GM23338 (cell line): ENCODE data around the gene PKHD1. TPM values are rescaled to one million over a fixed set of nuclear protein-coding genes. Genes with fewer than 3 reads are reported as not detected.

ENCODE experiments used
- ATAC-seq: fragments of 200-7000 bp; cut with Tn5 transposase; 3 replicates; pipeline ENCODE4 v1.9.1; 2020
- DNase-seq: peaks from one replicate; pipeline ENCODE4 v3.0.0-alpha.2; 2015; ENCODE audit warnings: low spot score
- H2AFZ ChIP-seq: fragments of 200-600 bp; sonication (generic); 2 replicates; pipeline ENCODE4 v1.8.0; 2016; ENCODE audit warnings: antibody characterized with exemption, mild to moderate bottlenecking, moderate library complexity
- H3F3A ChIP-seq: fragments of 200-600 bp; sonication (generic); replicated peaks from 2 replicates; pipeline ENCODE4 v1.8.0; 2017; ENCODE audit warnings: antibody characterized with exemption, mixed run types, low read depth
- H3K27ac ChIP-seq: fragments of 200-600 bp; sonication (generic); 2 replicates; pipeline ENCODE4 v1.6.1; 2016; ENCODE audit warnings: low read depth
- H3K27me3 ChIP-seq: fragments of 200-600 bp; sonication (generic); 2 replicates; pipeline ENCODE4 v1.8.0; 2016; ENCODE audit warnings: mild to moderate bottlenecking, mixed run types, moderate library complexity; ENCODE audit not compliant: insufficient read depth
- H3K36me3 ChIP-seq: fragments of 200-600 bp; sonication (generic); 2 replicates; pipeline ENCODE4 v1.8.0; 2016; ENCODE audit warnings: mild to moderate bottlenecking; ENCODE audit not compliant: insufficient read depth
- H3K4me1 ChIP-seq: fragments of 200-600 bp; sonication (generic); 2 replicates; pipeline ENCODE4 v1.8.0; 2016; ENCODE audit warnings: mild to moderate bottlenecking, moderate library complexity; ENCODE audit not compliant: insufficient read depth
- H3K4me2 ChIP-seq: fragments of 200-600 bp; sonication (generic); 2 replicates; pipeline ENCODE4 v1.7.1; 2017; ENCODE audit warnings: mixed run types
- H3K4me3 ChIP-seq: fragments of 200-600 bp; sonication (generic); 2 replicates; pipeline ENCODE4 v1.6.1; 2016; ENCODE audit warnings: mixed run types
- H3K79me2 ChIP-seq: fragments of 200-600 bp; sonication (generic); replicated peaks from 2 replicates; pipeline ENCODE4 v1.8.0; 2017; ENCODE audit warnings: mild to moderate bottlenecking; ENCODE audit not compliant: insufficient read depth
- H3K9me2 ChIP-seq: fragments of 200-600 bp; sonication (generic); 2 replicates; pipeline ENCODE4 v1.8.0; 2017; ENCODE audit not compliant: insufficient read depth
- H4K20me1 ChIP-seq: fragments of 200-600 bp; sonication (generic); replicated peaks from 2 replicates; pipeline ENCODE4 v1.8.0; 2017; ENCODE audit warnings: mild to moderate bottlenecking; ENCODE audit not compliant: insufficient read depth
- H3K27ac Mint-ChIP-seq: 2 replicates; pipeline ENCODE4 v1.8.0; 2020; ENCODE audit warnings: inconsistent platforms, mild to moderate bottlenecking, moderate library complexity, mixed read lengths
- H3K27me3 Mint-ChIP-seq: 3 replicates; pipeline ENCODE4 v1.8.0; 2022; ENCODE audit warnings: low read depth, mild to moderate bottlenecking, moderate library complexity, mixed read lengths, inconsistent platforms; ENCODE audit not compliant: insufficient read depth, poor library complexity
- H3K36me3 Mint-ChIP-seq: 3 replicates; pipeline ENCODE4 v1.8.0; 2021; ENCODE audit warnings: low read depth, mild to moderate bottlenecking, inconsistent platforms, moderate library complexity, mixed read lengths
- H3K4me1 Mint-ChIP-seq: 3 replicates; pipeline ENCODE4 v1.8.0; 2020; ENCODE audit warnings: mild to moderate bottlenecking, inconsistent platforms, mixed read lengths
- H3K4me3 Mint-ChIP-seq: 3 replicates; pipeline ENCODE4 v1.8.0; 2021; ENCODE audit warnings: moderate library complexity, mild to moderate bottlenecking, inconsistent platforms, mixed read lengths
- H3K9me3 Mint-ChIP-seq: 3 replicates; pipeline ENCODE4 v1.8.0; 2020; ENCODE audit warnings: moderate library complexity, mild to moderate bottlenecking, inconsistent platforms, mixed read lengths
- CREB1 ChIP-seq: fragments of 250-450 bp; sonication (Bioruptor Pico); IDR thresholded peaks from 2 replicates; pipeline ENCODE4 v1.5.0; 2020; ENCODE audit warnings: low read depth, mild to moderate bottlenecking, moderate library complexity
- EZH2phosphoT487 ChIP-seq: fragments of 200-600 bp; sonication (generic); IDR thresholded peaks from one replicate; pipeline ENCODE4 v1.8.1; 2018; ENCODE audit warnings: antibody characterized with exemption; ENCODE audit not compliant: unreplicated experiment
- POLR2AphosphoS5 ChIP-seq: IDR thresholded peaks from 2 replicates; pipeline ENCODE4 v1.6.1; 2016; ENCODE audit warnings: antibody characterized with exemption, low read depth
- ZNF331 ChIP-seq: fragments of 250-450 bp; sonication (Bioruptor Pico); IDR thresholded peaks from 2 replicates; pipeline ENCODE4 v1.5.0; 2020; ENCODE audit warnings: low read depth, mild to moderate bottlenecking, moderate library complexity
- polyA plus RNA-seq: library from polyadenylated mRNA; unstranded; fragments of >200 nt; fragmentation: Nextera tagmentation; extraction: Ambion mirVana; gene quantifications from 2 replicates; pipeline ENCODE4 v1.2.1, GENCODE V29; 2016
- total RNA-seq: library from RNA; depleted of rRNA; stranded (reverse); fragments of >200 nt; shearing (Covaris generic); gene quantifications from 2 replicates; pipeline ENCODE4 v1.2.3, GENCODE V29; 2014
- TF ChIP-seq, protein P1 (sequence below): IDR thresholded peaks from one replicate; pipeline ENCODE4 v1.6.1; 2018; ENCODE audit warnings: antibody characterized with exemption; ENCODE audit not compliant: unreplicated experiment
- TF ChIP-seq, protein P2 (sequence below): IDR thresholded peaks from 2 replicates; pipeline ENCODE4 v1.6.1; 2016; ENCODE audit warnings: antibody characterized with exemption

The PKHD1 gene
- total and polyA plus RNA-seq, 2 experiments from 2014 or later, result 0.03 to 0.07 TPM

DNA sequence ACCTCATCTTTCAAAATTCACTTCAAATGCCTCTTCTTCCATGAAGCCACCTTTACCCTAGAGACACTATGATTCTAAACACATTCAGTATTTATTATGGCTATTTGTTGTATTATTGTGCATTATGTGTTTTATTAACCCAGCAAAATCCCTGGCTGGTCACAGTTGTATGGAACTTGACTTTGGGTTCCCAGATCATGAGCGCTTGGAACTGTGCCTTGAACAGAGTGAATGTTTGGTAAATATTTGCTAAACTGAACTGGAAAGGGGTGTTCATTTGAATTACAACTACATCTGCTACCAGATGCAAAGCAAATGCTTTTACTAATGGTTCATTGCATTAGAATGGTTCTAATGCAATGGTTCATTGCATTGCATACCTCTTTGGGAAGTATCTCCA lies 259.8 kb downstream of the PKHD1 start:
- Histone ChIP-seq H3K27me3 (no peaks in the 10 kb centered on the region), H3K4me2 (peak overlapping the region; percentile 56), H2AFZ (no peak overlapping the region), H3K27ac (no peak overlapping the region), H4K20me1 (no peaks in the 10 kb centered on the region), H3K36me3 (no peaks in the 10 kb centered on the region), H3K9me2 (peaks cover 8% of the 10 kb centered on the region; the same call in 1 of the 2 replicates), H3K79me2 (no peaks in the 10 kb centered on the region), H3K4me1 (peaks cover 15% of the 10 kb centered on the region), H3K4me3 (0 out of 2 replicates have a peak overlapping the region, but pooled peaks have one; percentile 15), H3F3A (no peaks in the 10 kb centered on the region)
- H3K36me3 Mint-ChIP-seq, result no peaks in the 10 kb centered on the region
- H3K4me3 Mint-ChIP-seq, result no peak overlapping the region
- no peak overlapping the region for H3K27ac Mint-ChIP-seq
- H3K27me3 Mint-ChIP-seq, result no peaks in the 10 kb centered on the region
- H3K9me3 Mint-ChIP-seq, result no peaks in the 10 kb centered on the region
- H3K4me1 Mint-ChIP-seq, result peaks cover 14% of the 10 kb centered on the region
- DNase-seq (no peak), ATAC-seq (no peak)
- no peak for TF ChIP-seq POLR2AphosphoS5
- no peak for TF ChIP-seq EZH2phosphoT487

DNA sequence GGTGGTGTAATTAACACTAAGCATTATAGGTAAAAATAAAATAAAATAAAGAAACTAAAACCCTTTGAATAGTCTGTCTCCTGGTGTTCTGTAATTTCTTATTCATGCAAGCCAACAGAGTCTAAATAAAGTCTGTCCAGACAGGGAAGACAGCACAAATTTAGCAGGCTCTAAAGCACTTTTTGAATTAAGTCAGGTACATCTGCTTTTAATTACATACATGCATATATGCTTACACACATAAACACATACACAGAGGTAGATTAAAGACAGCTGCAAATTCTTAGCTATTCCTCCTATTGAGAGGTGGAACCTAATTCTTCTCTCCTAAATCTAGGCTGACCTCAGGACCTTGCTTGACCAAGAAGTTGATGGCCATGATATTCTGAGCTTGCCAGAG lies 262.5 kb downstream of the PKHD1 start:
- no peaks in the 10 kb centered on the region for H3K27me3 Mint-ChIP-seq
- no peaks in the 10 kb centered on the region for H3K36me3 Mint-ChIP-seq
- peaks cover 15% of the 10 kb centered on the region for H3K4me1 ChIP-seq
- no peak overlapping the region for H3K4me3 ChIP-seq
- peaks cover 8% of the 10 kb centered on the region; the same call in 1 of the 2 replicates for H3K9me2 ChIP-seq
- H4K20me1 ChIP-seq, result no peaks in the 10 kb centered on the region
- no peak for ATAC-seq
- no peak overlapping the region for H3K27ac Mint-ChIP-seq
- no peak overlapping the region for H3K4me2 ChIP-seq
- no peaks in the 10 kb centered on the region for H3K79me2 ChIP-seq
- H3K4me3 Mint-ChIP-seq, result no peak overlapping the region
- H2AFZ ChIP-seq, result no peak overlapping the region
- no peaks in the 10 kb centered on the region for H3F3A ChIP-seq
- no peaks in the 10 kb centered on the region for H3K27me3 ChIP-seq
- no peak for DNase-seq
- no peaks in the 10 kb centered on the region for H3K9me3 Mint-ChIP-seq
- no peaks in the 10 kb centered on the region for H3K36me3 ChIP-seq
- H3K4me1 Mint-ChIP-seq, result peaks cover 14% of the 10 kb centered on the region
- TF ChIP-seq, protein P1, sequence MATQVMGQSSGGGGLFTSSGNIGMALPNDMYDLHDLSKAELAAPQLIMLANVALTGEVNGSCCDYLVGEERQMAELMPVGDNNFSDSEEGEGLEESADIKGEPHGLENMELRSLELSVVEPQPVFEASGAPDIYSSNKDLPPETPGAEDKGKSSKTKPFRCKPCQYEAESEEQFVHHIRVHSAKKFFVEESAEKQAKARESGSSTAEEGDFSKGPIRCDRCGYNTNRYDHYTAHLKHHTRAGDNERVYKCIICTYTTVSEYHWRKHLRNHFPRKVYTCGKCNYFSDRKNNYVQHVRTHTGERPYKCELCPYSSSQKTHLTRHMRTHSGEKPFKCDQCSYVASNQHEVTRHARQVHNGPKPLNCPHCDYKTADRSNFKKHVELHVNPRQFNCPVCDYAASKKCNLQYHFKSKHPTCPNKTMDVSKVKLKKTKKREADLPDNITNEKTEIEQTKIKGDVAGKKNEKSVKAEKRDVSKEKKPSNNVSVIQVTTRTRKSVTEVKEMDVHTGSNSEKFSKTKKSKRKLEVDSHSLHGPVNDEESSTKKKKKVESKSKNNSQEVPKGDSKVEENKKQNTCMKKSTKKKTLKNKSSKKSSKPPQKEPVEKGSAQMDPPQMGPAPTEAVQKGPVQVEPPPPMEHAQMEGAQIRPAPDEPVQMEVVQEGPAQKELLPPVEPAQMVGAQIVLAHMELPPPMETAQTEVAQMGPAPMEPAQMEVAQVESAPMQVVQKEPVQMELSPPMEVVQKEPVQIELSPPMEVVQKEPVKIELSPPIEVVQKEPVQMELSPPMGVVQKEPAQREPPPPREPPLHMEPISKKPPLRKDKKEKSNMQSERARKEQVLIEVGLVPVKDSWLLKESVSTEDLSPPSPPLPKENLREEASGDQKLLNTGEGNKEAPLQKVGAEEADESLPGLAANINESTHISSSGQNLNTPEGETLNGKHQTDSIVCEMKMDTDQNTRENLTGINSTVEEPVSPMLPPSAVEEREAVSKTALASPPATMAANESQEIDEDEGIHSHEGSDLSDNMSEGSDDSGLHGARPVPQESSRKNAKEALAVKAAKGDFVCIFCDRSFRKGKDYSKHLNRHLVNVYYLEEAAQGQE, result no peak
- TF ChIP-seq, protein P2, sequence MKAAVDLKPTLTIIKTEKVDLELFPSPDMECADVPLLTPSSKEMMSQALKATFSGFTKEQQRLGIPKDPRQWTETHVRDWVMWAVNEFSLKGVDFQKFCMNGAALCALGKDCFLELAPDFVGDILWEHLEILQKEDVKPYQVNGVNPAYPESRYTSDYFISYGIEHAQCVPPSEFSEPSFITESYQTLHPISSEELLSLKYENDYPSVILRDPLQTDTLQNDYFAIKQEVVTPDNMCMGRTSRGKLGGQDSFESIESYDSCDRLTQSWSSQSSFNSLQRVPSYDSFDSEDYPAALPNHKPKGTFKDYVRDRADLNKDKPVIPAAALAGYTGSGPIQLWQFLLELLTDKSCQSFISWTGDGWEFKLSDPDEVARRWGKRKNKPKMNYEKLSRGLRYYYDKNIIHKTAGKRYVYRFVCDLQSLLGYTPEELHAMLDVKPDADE, result no peak
- TF ChIP-seq EZH2phosphoT487, result no peak
- TF ChIP-seq CREB1 (CRISPR knock-in tag), result no peak
- H3K27ac ChIP-seq, result no peak overlapping the region

DNA sequence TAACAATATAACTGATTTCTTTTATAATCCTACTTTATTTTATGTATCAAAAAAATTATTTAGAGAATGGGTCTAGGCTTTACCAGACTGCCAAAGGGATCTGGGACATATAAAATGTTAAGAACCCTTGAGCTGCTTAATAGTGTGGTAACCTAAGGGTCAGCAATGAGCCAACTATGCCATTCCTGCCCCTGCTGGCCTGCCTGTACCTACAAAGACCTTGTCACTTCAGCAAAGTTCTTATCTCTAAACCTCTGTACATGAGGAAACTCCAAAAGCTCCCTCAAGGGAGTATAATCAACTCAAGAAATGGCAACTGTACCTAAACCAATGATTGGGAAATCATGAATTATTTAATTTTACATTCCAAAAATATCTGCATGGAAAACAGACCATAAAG lies 266.9 kb downstream of the PKHD1 start:
- no peaks in the 10 kb centered on the region for H3K27me3 ChIP-seq
- DNase-seq (no peak), ATAC-seq (no peak)
- H3K4me2 ChIP-seq, result no peak overlapping the region
- no peak overlapping the region for H3K27ac ChIP-seq
- H3K4me1 ChIP-seq, result peaks cover 8% of the 10 kb centered on the region; the same call in 1 of the 2 replicates
- H3F3A ChIP-seq, result no peaks in the 10 kb centered on the region
- no peak overlapping the region for H3K4me3 ChIP-seq
- Mint-ChIP-seq H3K4me3 (no peak overlapping the region), H3K9me3 (no peaks in the 10 kb centered on the region; the same call in 2 of the 3 replicates), H3K36me3 (no peaks in the 10 kb centered on the region), H3K27me3 (peaks cover 5% of the 10 kb centered on the region), H3K4me1 (peaks cover 21% of the 10 kb centered on the region), H3K27ac (no peak overlapping the region)
- no peak overlapping the region for H2AFZ ChIP-seq
- H3K36me3 ChIP-seq, result no peaks in the 10 kb centered on the region
- H3K79me2 ChIP-seq, result no peaks in the 10 kb centered on the region
- H4K20me1 ChIP-seq, result no peaks in the 10 kb centered on the region
- peaks cover 5% of the 10 kb centered on the region; the same call in 1 of the 2 replicates for H3K9me2 ChIP-seq
- no peak for TF ChIP-seq POLR2AphosphoS5
- no peak for TF ChIP-seq ZNF331
